Spleen (tissue), 11 donors: ENCODE results near the gene USE1. TPM values are rescaled to one million over a fixed set of nuclear protein-coding genes. Genes with fewer than 3 reads are reported as not detected.

Source experiments
- DNase-seq: peaks from one replicate; pipeline ENCODE4 v3.0.0-alpha.2; 2020
- H3K27ac ChIP-seq, 8 donors: fragments of 200-600 bp; sonication (generic) in 7 of 8; 1 replicate in 4 of 8; 2 replicates in 4 of 8; pipeline versions ENCODE4 v1.5.0 to v1.8.0; 2016 to 2021; ENCODE audit warnings: inconsistent platforms in 4 of 8, mild to moderate bottlenecking in 4 of 8, moderate library complexity in 1 of 8
- H3K27me3 ChIP-seq, 7 donors: fragments of 200-600 bp; sonication (generic) in 6 of 7; replicated peaks in 1 of 7; 1 replicate in 4 of 7; 2 replicates in 3 of 7; pipeline versions ENCODE4 v1.5.0 to v1.8.0; 2016 to 2021; ENCODE audit warnings: inconsistent platforms in 3 of 7, mild to moderate bottlenecking in 1 of 7
- H3K36me3 ChIP-seq, 6 donors: fragments of 200-600 bp; sonication (generic) in 5 of 6; 1 replicate in 4 of 6; 2 replicates in 2 of 6; pipeline versions ENCODE4 v1.5.0 to v1.8.0; 2016 to 2021; ENCODE audit warnings: inconsistent platforms in 2 of 6
- H3K4me1 ChIP-seq, 6 donors: fragments of 200-600 bp; sonication (generic) in 5 of 6; 1 replicate in 3 of 6; 2 replicates in 3 of 6; pipeline versions ENCODE4 v1.5.0 to v1.8.0; 2016 to 2021; ENCODE audit warnings: inconsistent platforms in 3 of 6
- H3K4me3 ChIP-seq, 8 donors: fragments of 200-600 bp; sonication (generic) in 7 of 8; 1 replicate in 4 of 8; 2 replicates in 4 of 8; pipeline versions ENCODE4 v1.5.0 to v1.8.0; 2016 to 2021; ENCODE audit warnings: inconsistent platforms in 4 of 8, mild to moderate bottlenecking in 4 of 8, moderate library complexity in 2 of 8
- H3K9me3 ChIP-seq, 8 donors: fragments of 200-600 bp; sonication (generic) in 7 of 8; 1 replicate in 4 of 8; 2 replicates in 4 of 8; pipeline versions ENCODE4 v1.5.0 to v1.8.0; 2016 to 2021; ENCODE audit warnings: inconsistent platforms in 4 of 8
- POLR2A ChIP-seq, 3 donors: fragments of 450-650 bp; IDR thresholded peaks; one replicate each; pipeline ENCODE4 v1.5.1; 2017; ENCODE audit warnings: antibody characterized with exemption in 3 of 3, mild to moderate bottlenecking in 1 of 3
- POLR2AphosphoS5 ChIP-seq, 3 donors: sonication (generic); formaldehyde crosslinking; IDR thresholded peaks; one replicate each; pipeline ENCODE4 v1.5.1; 2017; ENCODE audit warnings: antibody characterized with exemption in 3 of 3
- WGBS, 5 donors: extraction: QIAGEN DNeasy Blood & Tissue Kit in 3 of 5; methylation state at CpG; one replicate each; pipeline versions ENCODE4 v1.1.5 to v1.1.7; 2013 to 2018; 5-methylcytosine and 5-hydroxymethylcytosine counted together
- intact Hi-C: fragments of 100-400 bp; cut with DNase I; formaldehyde crosslinking; loops from one replicate; pipeline ENCODE4 v1.15.0; 2023; ENCODE audit warnings: low total_unique reads
- polyA plus RNA-seq, 3 donors: library from polyadenylated mRNA; stranded (reverse); fragments of 200-250 nt; gene quantifications; one replicate each; pipeline ENCODE4 v1.2.1, GENCODE V29; 2013
- total RNA-seq, 7 donors: library from RNA; depleted of rRNA in 3 of 7; stranded (reverse); fragments of >200 nt in 3 of 7; fragmentation: NEBNext Ultra II Directional in 4 of 7; extraction: Animal tissue kit (Norgen Biotek cat#: 25700) in 4 of 7; gene quantifications; one replicate each; pipeline versions ENCODE4 v1.1.0 to v1.2.1, GENCODE V29; 2016 to 2021
- TF ChIP-seq, protein P1 (sequence below), 11 experiments: fragments of 200-600 bp in 7 of 11; fragments of 450-650 bp in 4 of 11; sonication (generic) in 4 of 11; IDR thresholded peaks in 8 of 11; conservative IDR thresholded peaks in 3 of 11; 1 replicate in 7 of 11; 2 replicates in 4 of 11; pipeline versions ENCODE4 v1.4.0 to v1.8.0; 2016 to 2021; ENCODE audit warnings: antibody characterized with exemption in 11 of 11, inconsistent platforms in 4 of 11, mild to moderate bottlenecking in 1 of 11
- donor health status: healthy with polysubstance abuse.
- donor health status: DM: no; HTN: no; CAD: no; lungs with moderate emphysema.
- donor health status: DM: no; HTN: no; CAD: no.
- donor health status: Bipolar disorder and iron deficiency.
- donor health status: healthy.
- donor health status: DM: no; HTN: no; CAD: no.
- donor health status: DM: yes; HTN: yes; CAD: no.

USE1 gene
- total and polyA plus RNA-seq, 10 donors = 17.2 to 74.4 (median 28.6) TPM

GRCh38 chr19:17242431-17243208, 27.5 kb downstream of the USE1 start:
- peak overlapping the region in 1 of 8 donors; percentile 93 for H3K4me3 ChIP-seq
- peak overlapping the region in 5 of 8 donors; percentile 20 to 84 (median 73) for H3K27ac ChIP-seq
- peaks cover 0 to 22% (median 0%) of the 10 kb centered on the region in 6 donors for H3K36me3 ChIP-seq
- TF ChIP-seq POLR2AphosphoS5 (IDR thresholded peaks at IDR 0.05) (no peak), POLR2A (IDR thresholded peaks at IDR 0.05) (no peak)
- TF ChIP-seq, protein P1, sequence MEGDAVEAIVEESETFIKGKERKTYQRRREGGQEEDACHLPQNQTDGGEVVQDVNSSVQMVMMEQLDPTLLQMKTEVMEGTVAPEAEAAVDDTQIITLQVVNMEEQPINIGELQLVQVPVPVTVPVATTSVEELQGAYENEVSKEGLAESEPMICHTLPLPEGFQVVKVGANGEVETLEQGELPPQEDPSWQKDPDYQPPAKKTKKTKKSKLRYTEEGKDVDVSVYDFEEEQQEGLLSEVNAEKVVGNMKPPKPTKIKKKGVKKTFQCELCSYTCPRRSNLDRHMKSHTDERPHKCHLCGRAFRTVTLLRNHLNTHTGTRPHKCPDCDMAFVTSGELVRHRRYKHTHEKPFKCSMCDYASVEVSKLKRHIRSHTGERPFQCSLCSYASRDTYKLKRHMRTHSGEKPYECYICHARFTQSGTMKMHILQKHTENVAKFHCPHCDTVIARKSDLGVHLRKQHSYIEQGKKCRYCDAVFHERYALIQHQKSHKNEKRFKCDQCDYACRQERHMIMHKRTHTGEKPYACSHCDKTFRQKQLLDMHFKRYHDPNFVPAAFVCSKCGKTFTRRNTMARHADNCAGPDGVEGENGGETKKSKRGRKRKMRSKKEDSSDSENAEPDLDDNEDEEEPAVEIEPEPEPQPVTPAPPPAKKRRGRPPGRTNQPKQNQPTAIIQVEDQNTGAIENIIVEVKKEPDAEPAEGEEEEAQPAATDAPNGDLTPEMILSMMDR (IDR thresholded peaks at IDR 0.05 in 8 of 11, conservative IDR thresholded peaks at IDR 0.05 in 3 of 11) = no peak
- no peak for DNase-seq
- 50 to 72% (median 70%) methylated on average over 5 to 8 of the region's 8 CpGs for WGBS, 5 donors
- H3K9me3 ChIP-seq = no peaks in the 10 kb centered on the region
- peaks cover 10 to 50% (median 36%) of the 10 kb centered on the region in 6 donors for H3K4me1 ChIP-seq
- intact Hi-C loops = no loop called here
- peaks cover 0 to 18% (median 0%) of the 10 kb centered on the region in 7 donors for H3K27me3 ChIP-seq

GRCh38 chr19:17243211-17243829, 28.2 kb downstream of the USE1 start:
- Histone ChIP-seq H3K36me3 (peaks cover 0 to 15% (median 0%) of the 10 kb centered on the region in 6 donors), H3K27ac (peak overlapping the region in 6 of 8 donors; percentile 62 to 84 (median 70)), H3K4me1 (peaks cover 10 to 54% (median 36%) of the 10 kb centered on the region in 6 donors), H3K27me3 (peaks cover 0 to 18% (median 0%) of the 10 kb centered on the region in 7 donors), H3K4me3 (peak overlapping the region in 7 of 8 donors; percentile 51 to 93 (median 68)), H3K9me3 (no peaks in the 10 kb centered on the region)
- WGBS, 5 donors = 66 to 100% (median 69%) methylated on average over 4 to 8 of the region's 8 CpGs
- DNase-seq = no peak
- TF ChIP-seq POLR2AphosphoS5 (IDR thresholded peaks at IDR 0.05) (no peak), POLR2A (IDR thresholded peaks at IDR 0.05) (no peak)
- TF ChIP-seq, protein P1 (IDR thresholded peaks at IDR 0.05 in 8 of 11, conservative IDR thresholded peaks at IDR 0.05 in 3 of 11) = no peak
- intact Hi-C loops = no loop called here

GRCh38 chr19:17243830-17244617, 28.9 kb downstream of the USE1 start:
- intact Hi-C loops = no loop called here
- peaks cover 10 to 55% (median 36%) of the 10 kb centered on the region in 6 donors for H3K4me1 ChIP-seq

More at GRCh38 chr19:17243830-17244617, 28.9 kb downstream of the USE1 start:
- DNase-seq = no peak
- Histone ChIP-seq H3K36me3 (peaks cover 0 to 12% (median 0%) of the 10 kb centered on the region in 6 donors), H3K9me3 (no peaks in the 10 kb centered on the region), H3K4me3 (peak overlapping the region; percentile 51 to 93 (median 66)), H3K27me3 (peaks cover 0 to 18% (median 0%) of the 10 kb centered on the region in 7 donors), H3K27ac (peak overlapping the region; percentile 42 to 84 (median 68))
- TF ChIP-seq, protein P1 (IDR thresholded peaks at IDR 0.05 in 8 of 11, conservative IDR thresholded peaks at IDR 0.05 in 3 of 11) = no peak
- TF ChIP-seq POLR2AphosphoS5 (IDR thresholded peaks at IDR 0.05) = peak in 1 of 3 donors; percentile 7
- TF ChIP-seq POLR2A (IDR thresholded peaks at IDR 0.05) = no peak
- WGBS, 5 donors = 35 to 68% (median 53%) methylated on average over 22 to 52 of the region's 52 CpGs
